H9 (cell line): Measurements from ENCODE around the gene FARP1. TPM values are rescaled to one million over a fixed set of nuclear protein-coding genes. Genes with fewer than 3 reads are reported as not detected.

Experiments
- DNase-seq: peaks from one replicate; pipeline ENCODE4 v3.0.0-alpha.2; 2017
- H2AFZ ChIP-seq: one replicate; pipeline ENCODE4 v1.6.1; 2013; ENCODE audit warnings: mild to moderate bottlenecking, low read length, control low read depth, moderate library complexity
- H2AK5ac ChIP-seq: 2 replicates; pipeline ENCODE4 v1.6.1; 2013; ENCODE audit warnings: low read length, control low read depth, mixed read lengths; ENCODE audit not compliant: insufficient read length
- H2BK120ac ChIP-seq: one replicate; pipeline ENCODE4 v1.6.1; 2013; ENCODE audit warnings: low read depth, mild to moderate bottlenecking, low read length, control low read depth, inconsistent platforms; ENCODE audit not compliant: poor library complexity, severe bottlenecking
- H2BK12ac ChIP-seq: 2 replicates; pipeline ENCODE4 v1.6.1; 2013; ENCODE audit warnings: low read length, control low read depth, mixed read lengths, low read depth; ENCODE audit not compliant: insufficient read length
- H2BK15ac ChIP-seq: 2 replicates; pipeline ENCODE4 v1.6.1; 2013; ENCODE audit warnings: low read depth, low read length, control low read depth
- H2BK20ac ChIP-seq: one replicate; pipeline ENCODE4 v1.6.1; 2013; ENCODE audit warnings: low read depth, mild to moderate bottlenecking, low read length, control low read depth, inconsistent platforms; ENCODE audit not compliant: poor library complexity, severe bottlenecking
- H2BK5ac ChIP-seq: 2 replicates; pipeline ENCODE4 v1.6.1; 2013; ENCODE audit warnings: low read length, control low read depth, mixed read lengths; ENCODE audit not compliant: insufficient read length
- H3K14ac ChIP-seq: 2 replicates; pipeline ENCODE4 v1.6.1; 2013; ENCODE audit warnings: low read length, control low read depth; ENCODE audit not compliant: insufficient read depth
- H3K18ac ChIP-seq: 2 replicates; pipeline ENCODE4 v1.6.1; 2013; ENCODE audit warnings: low read depth, mild to moderate bottlenecking, mixed read lengths, low read length, control low read depth; ENCODE audit not compliant: insufficient read length
- H3K23ac ChIP-seq: 2 replicates; pipeline ENCODE4 v1.6.1; 2013; ENCODE audit warnings: low read length, control low read depth, mixed read lengths, low read depth; ENCODE audit not compliant: insufficient read length
- H3K23me2 ChIP-seq: 2 replicates; pipeline ENCODE4 v1.6.1; 2013; ENCODE audit warnings: low read depth, mild to moderate bottlenecking, mixed read lengths, low read length, control low read depth; ENCODE audit not compliant: insufficient read length, poor library complexity, severe bottlenecking
- H3K27ac ChIP-seq: 2 replicates; pipeline ENCODE4 v1.5.1; 2013; ENCODE audit warnings: low read length, control low read depth, mixed read lengths, low read depth; ENCODE audit not compliant: insufficient read length
- H3K27me3 ChIP-seq: 2 replicates; pipeline ENCODE4 v1.6.1; 2013; ENCODE audit warnings: low read length, control low read depth, inconsistent platforms; ENCODE audit not compliant: insufficient read depth
- H3K4ac ChIP-seq: 2 replicates; pipeline ENCODE4 v1.6.1; 2013; ENCODE audit warnings: low read depth, mild to moderate bottlenecking, control low read depth, inconsistent platforms, low read length, moderate library complexity
- H3K4me1 ChIP-seq: 2 replicates; pipeline ENCODE4 v1.6.1; 2013; ENCODE audit warnings: low read length, control low read depth, inconsistent platforms; ENCODE audit not compliant: insufficient read depth
- H3K4me2 ChIP-seq: 2 replicates; pipeline ENCODE4 v1.6.1; 2013; ENCODE audit warnings: low read length, control low read depth, mixed read lengths; ENCODE audit not compliant: insufficient read length, insufficient read depth
- H3K56ac ChIP-seq: 2 replicates; pipeline ENCODE4 v1.6.1; 2013; ENCODE audit warnings: low read depth, mild to moderate bottlenecking, mixed read lengths, low read length, control low read depth; ENCODE audit not compliant: insufficient read length
- H3K79me1 ChIP-seq: 2 replicates; pipeline ENCODE4 v1.6.1; 2013; ENCODE audit warnings: low read depth, mild to moderate bottlenecking, moderate library complexity, low read length, control low read depth, inconsistent platforms; ENCODE audit not compliant: insufficient read depth, poor library complexity, severe bottlenecking
- H3K79me2 ChIP-seq: 2 replicates; pipeline ENCODE4 v1.6.1; 2013; ENCODE audit warnings: low read length, control low read depth, inconsistent platforms; ENCODE audit not compliant: insufficient read depth
- H3K9ac ChIP-seq: 2 replicates; pipeline ENCODE4 v1.6.1; 2013; ENCODE audit warnings: low read length, control low read depth, mixed read lengths; ENCODE audit not compliant: insufficient read length; ENCODE audit errors: extremely low read depth
- H3K9me3 ChIP-seq: one replicate; pipeline ENCODE4 v1.6.1; 2013; ENCODE audit warnings: low read depth, low read length, inconsistent platforms; ENCODE audit not compliant: control insufficient read depth
- H3T11ph ChIP-seq: one replicate; pipeline ENCODE4 v1.6.1; 2013; ENCODE audit warnings: mild to moderate bottlenecking, low read length, control low read depth, inconsistent platforms
- H4K20me1 ChIP-seq: one replicate; pipeline ENCODE4 v1.6.1; 2013; ENCODE audit not compliant: control insufficient read depth, insufficient read length, insufficient read depth
- H4K5ac ChIP-seq: 2 replicates; pipeline ENCODE4 v1.6.1; 2013; ENCODE audit warnings: low read depth, mild to moderate bottlenecking, mixed read lengths, low read length, control low read depth; ENCODE audit not compliant: insufficient read length
- H4K8ac ChIP-seq: replicated peaks from 2 replicates; pipeline ENCODE4 v1.6.1; 2013; ENCODE audit warnings: low read length, control low read depth, mixed read lengths, low read depth; ENCODE audit not compliant: insufficient read length
- H4K91ac ChIP-seq: 2 replicates; pipeline ENCODE4 v1.6.1; 2013; ENCODE audit warnings: low read depth, mild to moderate bottlenecking, moderate library complexity, mixed read lengths, low read length, control low read depth; ENCODE audit not compliant: insufficient read length
- H3K27ac Mint-ChIP-seq, 3 experiments: 2 replicates in 2 of 3; 3 replicates in 1 of 3; pipeline ENCODE4 v1.8.0; 2020 to 2021; ENCODE audit warnings: mixed read lengths in 3 of 3, mild to moderate bottlenecking in 1 of 3, moderate library complexity in 1 of 3
- H3K27me3 Mint-ChIP-seq: 2 replicates; pipeline ENCODE4 v1.8.0; 2021; ENCODE audit warnings: low read depth, mild to moderate bottlenecking, moderate library complexity, mixed read lengths
- H3K36me3 Mint-ChIP-seq, 3 experiments: 2 replicates in 2 of 3; 3 replicates in 1 of 3; pipeline ENCODE4 v1.8.0; 2020 to 2021; ENCODE audit warnings: low read depth in 3 of 3, mixed read lengths in 3 of 3; ENCODE audit not compliant: insufficient read depth in 1 of 3
- H3K4me1 Mint-ChIP-seq, 2 experiments: 2 replicates each; pipeline ENCODE4 v1.8.0; 2020; ENCODE audit warnings: mixed read lengths in 2 of 2
- H3K4me3 Mint-ChIP-seq, 2 experiments: 2 replicates in 1 of 2; 3 replicates in 1 of 2; pipeline ENCODE4 v1.8.0; 2020 to 2021; ENCODE audit warnings: mild to moderate bottlenecking in 2 of 2, mixed read lengths in 2 of 2, moderate library complexity in 1 of 2
- H3K9me3 Mint-ChIP-seq, 2 experiments: 2 replicates in 1 of 2; 3 replicates in 1 of 2; pipeline ENCODE4 v1.8.0; 2020; ENCODE audit warnings: mild to moderate bottlenecking in 2 of 2, mixed read lengths in 2 of 2, moderate library complexity in 1 of 2
- CTCF ChIP-seq: fragments of 200-600 bp; sonication (generic); conservative IDR thresholded peaks from 3 replicates; pipeline ENCODE4 v1.8.0; 2021; ENCODE audit warnings: antibody characterized with exemption, mild to moderate bottlenecking
- WGBS: extraction: QIAGEN DNeasy Blood & Tissue Kit; methylation state at CpG from one replicate; pipeline ENCODE4 v1.1.7; 2013; ENCODE audit warnings: missing lambda C conversion rate, low lambda C conversion rate, mixed read lengths; ENCODE audit not compliant: insufficient read length; ENCODE audit errors: extremely low coverage; 5-methylcytosine and 5-hydroxymethylcytosine counted together
- total RNA-seq: library from RNA; stranded (reverse); gene quantifications from 2 replicates; pipeline ENCODE4 v1.2.1, GENCODE V29; 2021

Gene FARP1
- total RNA-seq, 1 experiment from 2014 or later, result 95.9 TPM

GRCh38 chr13:98478189-98479129 is 335.6 kb downstream of the FARP1 start:
- H3K9me3 Mint-ChIP-seq, result no peaks in the 10 kb centered on the region
- peak overlapping the region; percentile 50 for H3K18ac ChIP-seq
- H3K23ac ChIP-seq, result no peak overlapping the region
- no peak overlapping the region for H2BK120ac ChIP-seq
- H2BK15ac ChIP-seq, result no peak overlapping the region
- no peak overlapping the region for H2AK5ac ChIP-seq
- no peak overlapping the region for H2AFZ ChIP-seq
- H4K20me1 ChIP-seq, result no peaks in the 10 kb centered on the region
- H4K5ac ChIP-seq, result no peak overlapping the region
- no peak overlapping the region for H2BK12ac ChIP-seq
- H3K23me2 ChIP-seq, result no peaks in the 10 kb centered on the region
- H3K79me1 ChIP-seq, result peaks cover 15% of the 10 kb centered on the region
- no peaks in the 10 kb centered on the region for H3K27me3 Mint-ChIP-seq
- H3K4me2 ChIP-seq, result no peak overlapping the region
- H3K79me2 ChIP-seq, result peaks cover 11% of the 10 kb centered on the region; the same call in 1 of the 2 replicates
- WGBS, result no CpG with 5 or more reads among the region's 16 CpGs
- peak overlapping the region; percentile 26 to 92 (median 71); a peak in 5 of 7 replicates for H3K27ac Mint-ChIP-seq
- no peaks in the 10 kb centered on the region for H3K9me3 ChIP-seq
- H3K27me3 ChIP-seq, result no peaks in the 10 kb centered on the region
- H3K4me1 ChIP-seq, result peaks cover 13% of the 10 kb centered on the region; the same call in 1 of the 2 replicates
- H3K14ac ChIP-seq, result peak overlapping the region; percentile 74; the same call in 1 of the 2 replicates
- H2BK20ac ChIP-seq, result no peak overlapping the region
- no peak overlapping the region for H3K4ac ChIP-seq
- H3K36me3 Mint-ChIP-seq, result peaks cover 9 to 23% (median 19%) of the 10 kb centered on the region in 3 experiments; a peak in 6 of 7 replicates
- H3K4me1 Mint-ChIP-seq, result peaks cover 67 to 73% of the 10 kb centered on the region in 2 experiments
- H3K27ac ChIP-seq, result no peak overlapping the region
- peak; percentile 52 for DNase-seq
- no peak overlapping the region for H3T11ph ChIP-seq
- TF ChIP-seq CTCF, result no peak; the same call in 2 of the 3 replicates
- H4K91ac ChIP-seq, result no peak overlapping the region
- no peak overlapping the region for H3K4me3 Mint-ChIP-seq
- no peak overlapping the region for H2BK5ac ChIP-seq
- no peak overlapping the region for H4K8ac ChIP-seq
- H3K9ac ChIP-seq, result no peak overlapping the region
- no peak overlapping the region for H3K56ac ChIP-seq
